Stimulated activated CD4-positive, alpha-beta T cell treated with anti-CD3 and anti-CD28 coated beads, Interleukin-12 subunit alpha, Interleukin-12 subunit beta, amount 100 ng/mL, for 48 hours (primary cell): ENCODE results near the gene HOXB3.
"Not testable (repeated sequence)": the region's sequence is repeated elsewhere in the genome, so short reads cannot be mapped to it uniquely, and the experiment has no call there.

Experiments
- DNase-seq, 3 donors: peaks; one replicate each; pipeline ENCODE4 v3.0.0-alpha.2; 2020; ENCODE audit warnings: low read depth in 2 of 3, low spot score in 1 of 3

HOXB3 gene

DNA sequence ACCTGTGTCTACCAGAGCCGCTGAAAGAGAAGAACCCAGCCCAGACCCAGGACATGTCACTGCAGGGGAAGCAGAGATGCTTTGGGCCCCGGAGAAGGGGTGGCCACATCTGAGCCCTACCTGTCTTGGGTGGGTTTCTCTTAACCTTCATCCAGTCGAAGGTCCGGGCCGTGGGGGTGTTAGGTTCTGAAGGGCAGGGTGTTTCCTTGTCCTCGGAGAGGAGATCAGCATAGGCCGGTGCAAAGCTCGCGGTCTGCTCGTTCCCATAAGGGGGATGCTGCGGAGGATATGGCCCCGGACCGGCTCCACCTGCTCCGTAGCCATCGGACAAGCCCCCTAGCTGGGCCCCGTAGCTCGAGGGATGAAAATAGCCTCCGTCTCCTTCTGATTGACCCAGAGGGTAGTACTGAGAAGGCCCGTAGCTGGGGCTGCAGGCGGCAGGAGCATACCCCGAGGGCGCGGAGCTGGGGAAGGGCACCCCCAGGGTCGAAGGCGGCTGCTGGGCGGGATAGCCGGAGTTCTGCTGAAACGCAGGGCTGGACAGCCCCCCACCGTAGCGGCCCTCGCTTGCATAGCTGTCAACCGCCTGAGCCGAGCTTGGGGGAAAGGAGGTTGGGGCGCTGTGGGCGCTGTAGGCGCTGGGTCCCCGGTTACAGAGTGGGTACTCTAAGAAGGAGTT is 59.7 kb downstream of the HOXB3 start:
- no peak for DNase-seq

DNA sequence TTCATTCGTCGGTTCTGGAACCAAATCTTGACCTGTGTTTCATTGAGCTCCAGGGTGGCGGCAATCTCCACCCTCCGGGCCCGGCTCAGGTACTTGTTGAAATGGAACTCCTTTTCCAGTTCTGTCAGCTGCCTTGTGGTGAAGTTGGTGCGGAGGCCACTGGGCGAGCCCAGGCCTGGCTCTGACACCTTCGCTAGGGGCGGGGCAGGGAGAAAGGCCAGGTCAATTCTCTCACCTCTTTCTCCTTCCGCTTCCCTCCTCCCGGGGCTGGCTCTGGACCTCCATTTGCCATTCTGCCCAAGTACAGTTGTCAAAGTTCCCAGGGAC is 60.4 kb downstream of the HOXB3 start:
- no peak for DNase-seq

DNA sequence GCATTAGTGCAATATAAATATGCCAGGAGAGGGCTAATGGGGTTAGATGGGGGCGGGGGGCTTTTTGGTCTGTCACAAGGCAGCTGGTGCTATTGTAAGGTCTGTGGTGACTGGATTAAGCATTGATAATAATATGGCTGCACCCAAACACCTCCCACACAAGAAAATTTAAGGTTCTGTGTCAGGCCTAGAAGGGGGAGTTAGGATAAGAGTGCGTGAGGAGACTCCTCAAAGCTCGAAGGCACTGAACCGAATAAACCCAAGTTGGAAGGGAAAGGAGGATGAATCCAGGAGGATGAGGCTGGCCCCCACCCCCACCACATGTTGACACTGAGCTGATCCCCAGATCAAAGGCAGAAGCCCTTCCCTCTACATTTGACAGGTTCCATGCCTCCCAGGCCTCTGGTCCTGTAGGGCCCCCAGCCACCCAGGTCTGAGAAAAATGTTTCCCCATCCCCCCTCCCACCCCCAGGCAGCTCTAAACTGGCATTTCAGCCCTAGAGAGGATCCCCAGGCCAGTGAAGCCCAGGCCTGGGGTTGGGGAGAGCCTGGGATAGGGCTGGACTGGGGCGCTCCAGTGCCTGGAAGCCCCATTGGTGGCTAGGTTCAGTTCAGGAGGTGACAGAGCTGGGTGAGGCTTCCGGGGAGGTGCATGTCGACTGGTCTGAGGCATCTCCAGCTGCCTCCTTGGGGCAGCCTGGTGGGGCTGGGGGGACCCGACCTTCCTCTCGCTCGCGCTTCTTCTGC is 60.9 kb downstream of the HOXB3 start:
- no peak for DNase-seq

DNA sequence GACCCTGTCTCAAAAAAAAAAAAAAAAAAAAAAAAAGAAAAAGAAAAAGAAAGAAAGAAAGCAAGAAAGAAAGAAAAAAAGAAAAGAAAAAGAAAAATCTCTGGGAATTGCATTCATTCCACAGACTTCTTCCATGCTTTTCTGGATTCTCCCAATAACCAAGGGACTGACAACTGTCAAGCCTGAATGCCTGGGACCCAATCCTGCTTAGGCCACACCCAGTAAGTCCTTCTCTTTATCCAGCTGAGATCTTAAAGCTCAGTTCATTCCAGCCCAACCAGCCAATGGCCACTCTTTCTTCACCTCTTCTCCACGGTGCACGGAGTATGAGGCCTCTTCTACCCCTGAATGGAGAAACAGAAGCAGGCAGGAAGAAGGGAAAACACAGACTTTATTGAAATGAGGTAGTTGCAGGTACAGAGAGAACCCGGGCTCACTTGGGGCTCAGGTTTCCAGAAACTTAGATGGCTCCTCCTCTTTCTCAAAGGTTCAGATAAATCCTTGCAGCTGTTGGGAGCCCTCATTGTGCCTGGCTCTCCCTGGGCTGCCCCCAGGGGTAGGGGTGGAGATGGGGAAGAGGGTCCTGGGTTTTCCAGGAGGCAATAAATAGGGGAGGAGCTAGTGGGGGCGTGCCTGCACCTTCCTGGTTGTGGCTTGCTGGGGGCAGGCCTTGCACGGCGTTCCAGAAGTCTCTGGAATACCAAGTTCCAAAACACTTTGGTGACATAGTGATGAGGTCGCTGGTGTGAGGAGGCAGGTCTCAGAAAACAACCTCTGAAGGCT is 61.7 kb downstream of the HOXB3 start:
- DNase-seq = no peak

DNA sequence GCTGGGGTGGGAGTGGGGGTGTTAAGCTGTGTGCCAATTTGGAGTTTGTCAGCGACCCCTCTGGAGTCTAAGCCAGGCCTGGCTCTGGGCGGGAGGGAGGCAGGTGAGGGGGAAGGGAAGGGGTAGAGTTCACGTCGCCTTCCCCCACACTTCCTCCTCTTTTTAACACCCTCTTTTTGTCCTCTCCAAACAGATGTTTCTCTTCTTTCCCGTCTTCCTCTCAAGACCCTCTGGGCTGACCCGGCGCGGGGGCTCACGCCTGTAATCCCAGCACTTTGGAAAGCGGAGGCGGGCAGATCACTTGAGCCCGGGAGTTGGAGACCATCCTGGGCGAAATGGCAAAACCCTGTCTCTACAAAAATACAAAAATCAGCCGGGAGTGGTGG is 62.5 kb downstream of the HOXB3 start:
- DNase-seq = no peak

DNA sequence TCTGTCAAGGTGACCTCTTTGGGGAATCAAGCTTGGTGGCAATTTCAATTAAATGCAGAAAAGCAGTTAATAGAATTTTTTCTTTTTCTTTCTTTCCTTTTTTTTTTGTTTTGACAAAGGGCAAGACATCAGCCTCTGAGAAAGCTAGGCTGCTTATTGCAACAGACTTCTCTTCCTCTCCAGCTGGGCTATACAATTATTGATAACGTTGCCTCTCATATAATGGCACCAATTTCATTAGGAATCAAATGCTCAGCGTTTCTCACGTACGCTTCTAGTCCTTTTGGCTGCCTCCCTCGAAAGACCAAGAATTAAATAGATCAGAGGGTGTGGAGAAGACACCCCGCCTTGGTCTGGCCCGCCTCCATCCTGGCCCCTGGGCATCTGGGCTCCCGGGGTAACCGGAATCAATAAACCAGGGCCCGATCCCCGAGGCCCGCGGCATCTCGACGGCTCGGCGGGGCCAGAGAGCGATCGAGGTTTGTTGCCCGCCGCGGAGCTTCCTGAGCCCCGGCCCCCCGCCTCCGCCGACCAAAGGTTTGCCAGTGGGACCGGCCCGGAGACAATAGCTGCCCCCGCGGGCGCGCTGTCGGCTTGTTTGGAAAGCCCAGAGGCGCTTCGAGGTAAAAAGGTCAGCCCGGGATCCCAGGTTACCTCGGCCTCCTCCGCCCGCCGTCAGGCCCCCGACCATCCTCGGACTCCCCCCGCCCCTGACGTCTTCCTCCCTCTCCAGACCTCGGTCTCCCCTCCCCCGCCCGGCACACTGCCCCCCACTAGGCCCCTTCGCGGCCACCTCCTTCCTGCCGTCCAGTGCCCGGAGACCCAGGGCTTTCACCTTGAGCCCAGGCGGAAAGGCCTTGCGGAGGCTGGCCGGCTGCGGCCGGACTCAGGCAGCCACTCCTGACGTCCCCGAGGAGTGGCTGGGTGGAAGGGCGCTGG is 63.2 kb downstream of the HOXB3 start:
- DNase-seq = no peak

DNA sequence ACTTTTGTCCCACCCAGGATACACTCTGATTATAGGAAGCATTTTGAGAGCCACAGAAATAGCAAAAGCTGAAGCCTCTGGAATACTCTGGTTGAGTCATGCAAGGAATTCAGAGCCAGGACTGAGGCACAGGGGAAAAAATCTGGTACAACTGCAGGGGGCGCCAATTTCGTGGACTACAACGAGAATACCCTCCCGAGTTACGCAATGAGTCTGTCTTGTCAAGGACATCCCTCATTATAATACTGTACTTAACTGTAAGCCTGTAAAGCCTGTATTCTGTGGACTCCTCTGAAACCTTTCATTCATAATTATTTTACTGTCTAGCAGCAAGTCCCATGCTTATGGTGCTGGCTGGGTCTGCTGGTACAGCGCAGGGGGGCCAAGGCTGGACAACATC is 67.0 kb downstream of the HOXB3 start:
- DNase-seq = no peak

DNA sequence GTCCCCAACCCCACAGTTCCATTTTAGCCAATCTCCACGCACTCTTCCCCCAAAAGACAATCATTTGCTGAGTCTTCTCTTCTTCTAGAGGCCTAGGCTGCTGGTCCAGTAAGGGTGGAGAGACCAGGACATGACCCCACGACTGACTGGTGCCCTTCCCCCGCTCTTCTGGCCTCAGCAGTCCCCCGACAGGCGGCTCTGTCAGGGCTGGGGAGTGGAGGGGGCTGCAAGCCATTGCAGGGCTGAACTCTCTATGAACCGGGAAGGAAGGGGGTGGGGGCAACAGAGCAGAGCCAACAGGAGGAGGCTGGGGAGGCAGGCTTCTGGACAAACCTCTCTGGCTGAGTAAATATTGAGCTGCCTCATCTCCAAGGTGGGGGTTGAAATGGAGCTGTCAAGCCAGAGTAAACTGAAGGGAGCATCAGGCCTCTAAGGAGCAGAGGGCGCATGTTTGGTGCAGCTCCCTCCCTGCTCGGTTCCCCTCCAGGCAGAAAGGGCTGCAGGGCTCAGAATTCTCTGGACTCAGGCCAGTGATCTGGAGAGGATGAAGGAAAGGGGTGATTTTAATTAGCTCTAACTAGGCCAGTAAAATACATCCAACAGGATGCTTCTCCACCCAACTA is 67.9 kb downstream of the HOXB3 start:
- no peak for DNase-seq

DNA sequence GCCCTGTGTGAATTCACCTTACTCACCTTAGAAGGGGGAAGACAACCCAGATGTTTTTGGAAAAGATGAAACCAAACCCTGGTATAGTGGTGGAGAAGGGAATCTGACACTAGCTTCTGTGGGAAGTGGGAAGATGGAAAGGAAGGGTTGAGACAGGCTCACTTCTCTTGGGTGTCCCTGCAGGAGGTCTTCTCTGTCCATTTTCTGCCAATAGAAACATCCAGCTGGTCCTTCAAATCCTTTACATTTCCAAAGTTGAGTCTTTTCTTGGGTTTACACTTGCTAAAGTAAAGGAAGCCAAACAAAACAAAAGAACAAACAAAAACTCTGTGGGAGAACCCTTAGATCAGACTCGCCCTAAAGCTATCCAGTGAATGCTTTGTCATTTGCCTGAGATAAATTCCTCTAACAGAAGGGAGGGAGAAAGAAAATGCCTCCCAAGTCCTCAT is 69.4 kb downstream of the HOXB3 start:
- DNase-seq = no peak

DNA sequence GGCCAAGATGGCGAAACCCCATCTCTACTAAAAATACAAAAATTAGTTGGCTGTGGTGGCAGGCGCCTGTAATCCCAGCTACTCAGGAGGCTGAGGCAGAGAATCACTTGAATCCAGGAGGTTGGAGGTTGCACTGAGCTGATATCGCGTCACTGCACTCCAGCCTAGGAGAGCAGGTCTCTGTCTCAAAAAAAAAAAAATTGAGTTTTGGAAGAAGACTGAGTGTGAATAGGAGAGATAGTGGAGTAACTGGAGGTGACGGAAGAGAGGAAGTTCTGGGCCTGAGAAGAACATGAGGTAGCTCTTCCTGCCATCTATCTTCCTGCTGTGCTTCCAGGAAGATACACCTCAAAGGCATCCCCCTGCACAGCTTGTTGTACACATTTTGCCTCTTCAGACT is 70.6 kb downstream of the HOXB3 start:
- no peak for DNase-seq

DNA sequence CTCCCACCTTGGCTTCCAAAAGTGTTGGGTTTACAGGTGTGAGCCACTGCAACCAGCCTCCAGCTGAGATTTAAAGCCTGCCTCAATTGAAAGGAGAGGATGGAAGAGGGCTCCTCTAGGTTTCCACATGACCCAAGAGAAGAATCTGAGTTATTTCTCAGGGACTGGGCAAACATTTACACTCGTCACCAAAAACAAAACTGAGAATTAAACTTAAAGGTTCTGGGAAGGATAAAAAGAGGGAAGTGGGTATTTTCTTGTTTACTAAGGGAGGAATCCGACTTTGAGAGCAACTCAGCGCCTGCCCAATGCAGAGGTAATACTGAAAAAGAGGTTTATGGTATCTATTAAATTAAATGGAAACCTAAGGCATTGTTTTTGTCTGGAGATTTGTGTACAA is 72.6 kb downstream of the HOXB3 start:
- no peak for DNase-seq

DNA sequence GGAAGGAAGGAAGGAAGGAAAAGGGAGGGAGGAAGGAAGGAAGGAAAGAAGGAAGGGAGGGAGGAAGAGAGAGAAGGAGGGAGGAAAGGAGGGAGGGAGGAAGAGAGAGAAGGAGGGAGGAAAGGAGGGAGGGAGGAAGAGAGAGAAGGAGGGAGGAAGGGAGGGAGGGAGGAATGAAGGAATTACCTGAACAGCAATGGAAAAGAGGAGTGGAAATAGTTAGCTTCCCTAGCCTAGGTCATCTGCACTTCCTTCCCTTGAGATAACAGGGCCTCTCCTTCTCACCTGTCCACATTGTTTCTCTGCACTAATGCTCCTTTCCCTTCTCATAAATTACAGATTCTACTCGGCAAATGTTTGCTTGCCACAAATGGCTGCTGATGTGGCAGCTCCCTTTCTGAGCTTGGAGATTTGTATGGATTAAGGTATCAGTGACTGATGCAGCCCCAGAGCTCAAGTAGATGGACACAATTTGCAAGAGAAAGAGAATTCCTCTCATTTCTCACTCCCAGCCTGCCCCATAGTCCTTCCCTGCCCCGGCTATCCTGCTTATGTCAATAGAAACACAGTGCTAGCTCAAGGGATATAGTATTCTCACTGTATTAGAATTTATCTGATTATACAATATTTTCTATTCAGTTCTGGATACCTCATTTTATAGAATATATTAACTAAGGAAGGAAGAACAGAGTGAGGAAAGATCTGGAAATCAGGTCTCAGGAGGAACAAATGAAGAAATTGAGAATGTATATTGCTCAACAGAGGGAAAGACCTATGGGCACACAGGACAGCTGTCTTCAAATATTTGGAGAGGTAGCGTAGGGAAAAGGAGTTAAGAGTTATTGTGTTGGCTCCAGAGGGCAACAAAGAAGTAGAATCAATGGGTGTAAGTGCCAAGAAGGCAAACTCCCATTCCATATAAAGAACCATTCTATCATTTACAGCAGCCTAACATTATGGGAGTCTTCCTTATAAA is 73.8 kb downstream of the HOXB3 start:
- DNase-seq = no peak

DNA sequence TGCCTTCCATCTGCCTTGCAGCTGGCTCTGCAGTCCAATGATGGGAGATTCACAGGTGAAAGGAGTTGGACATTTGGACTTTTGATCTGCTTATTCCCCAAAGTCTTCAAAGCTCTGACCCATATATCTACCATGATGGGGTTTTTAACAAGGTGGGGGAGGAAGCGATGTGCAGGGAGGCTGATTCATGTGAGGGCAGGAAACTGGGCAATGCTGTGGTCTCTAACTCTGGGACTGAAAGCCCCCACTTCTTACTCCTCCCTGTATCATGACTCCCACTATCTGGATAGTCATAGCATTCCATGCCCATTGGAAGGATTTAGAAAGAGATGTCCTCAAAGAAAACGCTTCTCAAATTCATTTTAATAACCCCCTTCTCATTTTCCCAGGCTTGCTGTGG is 75.6 kb downstream of the HOXB3 start:
- no peak for DNase-seq

DNA sequence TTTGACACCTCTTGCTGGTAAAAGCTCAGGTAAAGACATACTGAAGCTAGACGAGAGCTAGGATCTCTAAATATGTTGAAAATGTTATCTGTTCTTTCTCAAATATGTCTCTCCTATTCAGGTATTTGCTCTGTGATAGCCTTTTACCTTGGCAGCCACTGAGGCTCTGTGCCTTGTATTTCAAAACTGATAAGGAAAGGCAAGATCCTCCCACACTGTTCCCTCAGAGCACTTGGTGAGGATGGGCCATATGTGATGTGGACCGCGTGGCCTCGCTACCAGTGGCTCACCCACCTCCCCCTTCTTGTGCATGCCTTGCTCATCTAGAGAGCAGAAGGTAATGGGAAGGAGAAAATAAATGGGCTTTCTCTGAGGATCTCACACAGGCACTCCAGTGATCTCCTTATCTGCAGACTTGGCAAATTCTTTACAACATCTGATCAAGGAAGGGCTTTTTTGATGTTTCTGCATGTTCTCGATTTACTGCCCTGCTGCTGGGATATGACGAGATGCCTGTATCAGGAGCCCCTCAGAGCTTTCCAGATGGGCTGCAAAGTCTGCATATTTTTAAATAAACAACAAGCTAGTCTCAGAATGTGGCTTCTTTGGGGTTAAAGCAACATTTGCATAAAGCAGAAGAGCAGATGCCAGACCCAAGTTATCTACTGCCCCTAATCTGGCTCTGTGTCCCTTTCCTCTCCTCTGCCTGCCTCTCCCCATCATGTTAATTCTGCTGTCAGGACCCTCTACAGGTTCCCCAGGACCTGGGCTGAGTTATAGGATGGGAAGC is 76.2 kb downstream of the HOXB3 start:
- DNase-seq = no peak

DNA sequence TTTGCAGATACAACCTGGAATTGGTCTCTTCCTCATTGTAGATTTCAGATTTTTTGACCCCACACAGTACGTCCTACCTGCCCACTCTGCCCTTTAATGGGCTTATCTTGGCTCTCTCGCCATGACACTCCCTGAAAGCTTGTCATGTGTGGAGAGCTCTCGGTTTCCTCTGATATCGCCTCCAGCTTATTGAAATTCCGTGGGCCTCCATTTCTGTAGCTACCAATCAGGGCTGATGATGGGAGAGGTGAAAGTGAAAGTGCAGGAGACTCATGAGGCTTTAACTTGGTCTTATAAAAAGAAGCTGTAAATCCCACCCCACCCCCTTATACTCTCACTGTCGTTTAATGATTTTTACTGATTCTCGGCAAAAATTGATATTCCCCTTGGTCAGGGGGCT is 76.9 kb downstream of the HOXB3 start:
- DNase-seq = no peak

DNA sequence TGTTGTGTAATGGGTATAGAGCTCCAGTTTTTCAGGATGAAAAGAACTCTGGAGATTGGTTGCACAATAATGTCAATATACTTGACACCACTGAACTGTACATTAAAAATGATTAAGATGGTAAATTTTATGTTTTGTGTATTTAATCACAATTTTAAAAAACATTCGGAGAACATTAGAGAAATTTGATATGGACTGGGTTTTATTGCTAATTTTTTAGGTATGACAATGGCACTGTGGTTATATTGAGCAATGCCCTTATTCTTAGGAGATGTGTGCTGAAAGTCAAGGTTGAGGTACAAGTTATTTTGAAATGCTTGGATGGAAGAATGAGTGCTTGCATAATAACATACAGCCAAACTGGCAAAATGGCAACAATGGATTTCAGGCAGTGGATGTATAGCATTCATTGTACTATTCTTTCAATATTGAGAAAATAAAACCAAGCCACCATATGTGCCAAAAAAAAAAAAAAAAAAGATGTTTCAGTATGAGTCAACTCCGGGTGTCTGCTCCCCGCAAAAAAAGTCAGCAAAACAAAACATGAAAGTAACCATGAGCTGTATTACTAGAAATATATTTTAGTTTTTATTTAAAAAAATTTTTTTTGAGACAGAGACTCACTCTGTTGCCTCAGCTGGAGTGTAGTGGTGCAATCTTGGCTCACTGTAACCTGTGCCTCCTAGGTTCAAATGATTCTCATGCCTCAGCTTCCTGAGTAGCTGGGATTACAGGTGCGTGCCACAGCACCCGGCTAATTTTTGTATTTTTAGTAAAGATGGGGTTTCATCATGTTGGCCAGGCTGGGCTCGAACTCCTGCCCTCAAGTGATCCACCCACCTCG is 79.1 kb downstream of the HOXB3 start:
- DNase-seq = no peak

DNA sequence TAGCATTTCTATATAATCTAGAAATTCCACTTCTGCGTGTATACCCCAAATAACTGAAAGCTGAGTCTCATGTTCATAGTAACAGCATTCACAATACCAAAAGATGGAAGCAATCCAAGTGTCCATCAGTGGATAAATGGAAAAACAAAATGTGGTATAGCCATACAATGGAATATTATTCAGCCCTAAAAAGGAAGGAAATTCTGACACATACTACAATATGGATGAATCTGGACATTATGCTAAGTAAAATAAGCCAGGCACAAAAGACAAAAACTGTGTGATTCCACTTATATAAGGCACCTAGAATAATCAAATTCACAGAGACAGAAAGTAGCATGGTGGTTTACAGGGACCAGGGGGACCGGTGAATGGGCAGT is 79.7 kb downstream of the HOXB3 start:
- DNase-seq = no peak

DNA sequence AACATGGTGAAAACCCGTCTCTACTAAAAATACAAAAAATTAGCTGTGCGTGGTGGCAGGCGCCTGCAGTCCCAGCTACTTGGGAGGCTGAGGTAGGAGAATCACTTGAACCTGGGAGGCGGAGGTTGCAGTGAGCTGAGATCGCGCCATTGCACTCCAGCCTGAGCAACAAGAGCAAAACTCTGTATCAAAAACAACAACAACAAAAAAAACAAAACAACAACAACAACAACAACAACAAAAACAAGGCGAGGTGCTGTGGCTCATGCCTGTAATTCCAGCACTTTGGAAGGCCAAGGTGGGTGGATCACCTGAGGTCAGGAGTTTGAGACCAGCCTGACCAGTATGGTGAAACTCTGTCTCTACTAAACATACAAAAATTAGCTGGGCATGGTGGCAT is 80.3 kb downstream of the HOXB3 start:
- not testable (repeated sequence) for DNase-seq
